H7 (cell line): ENCODE data around the gene MEIOB. TPM values are rescaled to one million over a fixed set of nuclear protein-coding genes. Genes with fewer than 3 reads are reported as not detected.

Source experiments
- DNase-seq: peaks from one replicate; pipeline ENCODE4 v3.0.0; 2012
- H3K27me3 ChIP-seq: 2 replicates; pipeline ENCODE4 v1.6.0; 2011; ENCODE audit warnings: mild to moderate bottlenecking, low read length; ENCODE audit not compliant: control insufficient read depth, insufficient read depth
- H3K36me3 ChIP-seq: replicated peaks from 2 replicates; pipeline ENCODE4 v1.5.1; 2011; ENCODE audit warnings: low read length; ENCODE audit not compliant: control insufficient read depth, insufficient read depth
- H3K4me3 ChIP-seq: 2 replicates; pipeline ENCODE4 v1.5.1; 2011; ENCODE audit warnings: low read depth, mild to moderate bottlenecking, control low read depth, low read length, moderate library complexity; ENCODE audit not compliant: insufficient read depth
- total RNA-seq: library from RNA; depleted of rRNA; stranded (reverse); fragments of >200 nt; shearing (Covaris generic); gene quantifications from 2 replicates; pipeline ENCODE4 v1.2.3, GENCODE V29; 2014

MEIOB gene
- total RNA-seq, 1 experiment from 2014 or later, result 6.4 TPM

DNA sequence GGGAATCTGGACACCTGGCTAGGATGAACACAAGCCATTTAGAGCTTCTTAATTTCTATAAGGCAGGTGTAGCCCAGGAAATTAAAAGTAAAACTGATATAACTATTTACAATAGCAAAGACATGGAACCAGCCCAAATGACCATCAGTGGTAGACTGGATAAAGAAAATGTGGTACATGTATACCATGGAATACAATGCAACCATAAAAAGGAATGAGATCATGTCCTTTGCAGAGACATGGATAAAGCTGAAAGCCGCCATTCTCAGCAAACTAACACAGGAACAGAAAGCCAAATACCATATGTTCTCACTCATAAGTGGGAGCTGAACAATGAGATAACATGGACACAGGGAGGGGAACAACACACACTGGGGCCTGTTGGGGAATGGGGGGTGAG is 25.5 kb downstream of the MEIOB start:
- Histone ChIP-seq H3K4me3 (no peak overlapping the region), H3K36me3 (no peaks in the 10 kb centered on the region), H3K27me3 (no peaks in the 10 kb centered on the region; the same call in 1 of the 2 replicates)
- DNase-seq, result no peak

DNA sequence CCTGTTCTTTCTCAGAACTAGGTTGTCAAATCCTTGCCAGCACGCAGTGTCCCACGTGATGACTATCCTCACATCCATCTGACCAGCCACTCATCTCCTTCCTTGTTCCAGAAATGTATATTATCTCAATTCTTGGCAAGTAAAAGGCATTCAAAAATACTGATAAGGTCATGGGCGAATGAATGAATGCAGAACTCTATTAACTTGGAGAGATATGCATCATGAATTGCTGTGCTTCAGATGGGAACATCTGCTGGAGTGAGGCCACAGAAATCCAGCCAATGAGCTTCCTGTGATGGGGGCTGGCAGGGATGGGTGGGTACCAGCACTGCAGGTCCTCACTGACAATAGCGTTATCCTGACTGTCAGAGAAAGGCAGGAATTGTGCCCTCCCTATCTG is 26.0 kb downstream of the MEIOB start:
- no peaks in the 10 kb centered on the region; the same call in 1 of the 2 replicates for H3K27me3 ChIP-seq
- H3K4me3 ChIP-seq, result no peak overlapping the region
- DNase-seq, result no peak
- no peaks in the 10 kb centered on the region for H3K36me3 ChIP-seq

DNA sequence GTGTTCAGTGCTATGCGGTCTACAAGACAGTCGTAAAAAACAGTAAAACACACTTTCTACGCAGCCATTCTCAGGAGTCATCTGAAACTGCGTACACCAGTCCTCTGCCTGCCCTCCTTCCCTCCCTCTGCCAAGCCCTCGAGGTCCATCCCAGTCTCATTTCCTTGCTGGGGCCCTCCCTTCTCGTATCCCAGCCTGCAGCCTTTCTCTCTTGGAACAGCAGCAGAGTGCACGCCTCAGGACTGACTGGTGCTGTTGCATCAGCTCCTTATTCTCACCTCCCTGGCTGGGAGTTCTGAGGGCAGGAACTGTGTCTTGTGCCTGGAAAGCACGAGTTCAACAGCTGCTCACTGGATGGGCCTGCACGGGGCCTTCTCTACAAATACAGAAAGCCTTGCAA is 32.4 kb downstream of the MEIOB start:
- H3K4me3 ChIP-seq, result no peak overlapping the region
- no peaks in the 10 kb centered on the region for H3K27me3 ChIP-seq
- no peaks in the 10 kb centered on the region for H3K36me3 ChIP-seq
- no peak for DNase-seq

DNA sequence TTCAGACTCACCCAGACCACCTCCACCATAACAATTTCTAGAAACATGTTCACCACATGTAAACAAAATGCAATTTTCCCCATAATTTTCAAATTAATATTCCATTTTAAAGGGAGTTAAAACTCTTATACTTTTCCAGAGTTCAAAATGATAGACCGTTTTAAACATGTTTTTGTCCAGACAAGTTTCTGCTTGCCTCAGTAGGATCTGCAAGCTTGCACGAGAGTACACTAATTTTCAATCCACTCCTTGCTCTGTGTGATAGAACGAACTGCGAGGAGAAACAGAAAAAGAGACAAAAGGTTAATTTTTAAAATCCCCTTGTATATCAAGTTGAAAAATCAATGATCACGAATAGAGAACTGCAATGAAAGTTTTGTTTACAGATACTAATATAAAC is 37.9 kb downstream of the MEIOB start:
- H3K4me3 ChIP-seq, result no peak overlapping the region
- no peak for DNase-seq
- no peaks in the 10 kb centered on the region; the same call in 1 of the 2 replicates for H3K36me3 ChIP-seq
- no peaks in the 10 kb centered on the region for H3K27me3 ChIP-seq

DNA sequence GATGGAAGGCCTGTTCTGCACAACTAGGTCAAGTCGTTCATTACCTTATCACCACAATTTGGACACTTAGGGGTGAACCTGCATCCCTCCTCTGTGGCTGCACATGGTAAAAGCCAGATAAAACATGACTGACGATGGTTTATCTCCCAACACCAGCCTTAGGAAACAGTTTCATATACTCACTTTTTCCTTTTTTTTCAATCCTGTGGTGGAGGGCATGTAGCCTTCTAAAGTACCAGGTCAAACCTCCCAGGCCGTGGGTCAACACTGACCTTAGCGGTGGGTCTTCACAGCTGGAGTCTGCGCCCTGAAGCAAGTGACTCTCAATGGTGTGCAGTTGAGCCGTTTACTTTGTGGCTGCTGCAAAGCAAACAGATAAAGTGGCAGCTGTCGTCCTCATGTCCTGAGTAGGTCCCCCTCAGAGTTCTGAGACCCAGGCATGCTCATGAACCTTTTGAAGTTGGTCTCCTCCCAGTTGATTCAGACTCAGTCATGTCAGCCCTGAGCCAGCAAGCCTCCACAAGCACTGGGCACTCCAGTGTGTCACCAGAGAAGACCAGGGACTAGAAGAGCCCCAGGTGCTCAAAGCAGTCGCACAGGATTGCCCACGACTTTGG is 39.0 kb downstream of the MEIOB start:
- DNase-seq, result no peak
- Histone ChIP-seq H3K4me3 (no peak overlapping the region), H3K27me3 (no peaks in the 10 kb centered on the region), H3K36me3 (no peaks in the 10 kb centered on the region; the same call in none of the 2 replicates)

DNA sequence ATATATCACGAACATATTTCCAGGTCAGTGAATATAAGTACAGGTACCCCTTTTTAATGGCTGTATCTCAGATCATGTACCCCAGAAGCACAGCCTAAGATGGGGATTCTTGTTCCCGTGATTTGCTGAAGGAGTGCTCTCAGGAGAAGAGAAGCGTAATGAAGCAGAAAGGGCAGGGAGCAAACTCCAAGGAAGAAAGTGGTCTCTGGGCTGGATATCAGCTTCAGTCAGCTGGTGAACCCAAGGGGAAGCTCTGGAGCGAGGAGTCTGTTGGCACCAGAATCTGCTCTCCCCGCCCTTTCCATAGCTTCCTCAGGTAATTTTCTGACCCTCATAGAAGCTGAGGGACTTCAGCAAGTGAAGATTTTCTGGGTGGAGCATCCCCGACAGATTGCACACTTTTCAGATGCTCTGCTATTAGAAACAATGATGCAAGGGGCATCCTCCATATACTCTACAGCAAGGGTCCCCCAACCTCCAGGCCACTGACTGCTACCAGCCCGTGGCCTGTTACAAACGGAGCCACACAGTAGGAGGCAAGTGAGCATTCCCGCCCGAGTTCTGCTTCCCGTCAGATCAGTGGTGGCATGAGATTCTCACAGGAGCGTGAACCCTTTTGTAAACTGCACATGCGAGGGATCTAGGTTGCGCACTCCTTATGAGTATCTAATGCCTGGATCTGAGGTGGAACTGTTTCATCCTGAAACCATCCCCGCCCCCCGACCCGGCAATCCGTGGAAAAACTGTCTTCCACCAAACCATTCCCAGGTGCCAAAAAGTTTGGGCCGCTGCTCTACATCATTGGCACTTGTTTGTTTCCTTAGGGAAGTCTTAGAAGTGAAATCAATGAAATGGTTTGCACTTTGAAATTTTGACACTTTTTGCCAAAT is 40.5 kb downstream of the MEIOB start:
- Histone ChIP-seq H3K27me3 (no peaks in the 10 kb centered on the region), H3K4me3 (no peak overlapping the region)
- DNase-seq, result no peak

DNA sequence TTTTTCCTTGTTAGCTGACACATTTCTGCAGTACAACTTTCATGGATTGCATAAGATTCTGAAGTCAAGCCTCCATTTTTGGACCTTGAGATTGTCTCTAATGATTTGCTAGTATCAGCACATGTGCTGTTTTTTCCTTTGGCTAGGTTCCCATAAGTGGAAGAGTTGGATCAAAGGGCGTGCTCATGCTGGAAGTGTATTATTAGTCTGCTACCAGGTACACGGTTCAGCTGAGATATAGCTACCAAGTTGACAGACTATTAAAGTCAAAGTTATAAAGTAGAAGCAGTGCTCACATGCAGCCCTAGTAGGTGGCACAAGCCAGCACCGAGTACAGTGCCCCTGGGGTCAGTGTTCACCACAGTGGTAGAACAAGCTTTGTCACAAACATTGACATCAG is 41.8 kb downstream of the MEIOB start:
- no peak for DNase-seq
- H3K4me3 ChIP-seq, result no peak overlapping the region
- H3K36me3 ChIP-seq, result no peaks in the 10 kb centered on the region; the same call in none of the 2 replicates

More for the DNA sequence above, 40.5 kb downstream of the MEIOB start:
- H3K36me3 ChIP-seq, result no peaks in the 10 kb centered on the region; the same call in none of the 2 replicates

DNA sequence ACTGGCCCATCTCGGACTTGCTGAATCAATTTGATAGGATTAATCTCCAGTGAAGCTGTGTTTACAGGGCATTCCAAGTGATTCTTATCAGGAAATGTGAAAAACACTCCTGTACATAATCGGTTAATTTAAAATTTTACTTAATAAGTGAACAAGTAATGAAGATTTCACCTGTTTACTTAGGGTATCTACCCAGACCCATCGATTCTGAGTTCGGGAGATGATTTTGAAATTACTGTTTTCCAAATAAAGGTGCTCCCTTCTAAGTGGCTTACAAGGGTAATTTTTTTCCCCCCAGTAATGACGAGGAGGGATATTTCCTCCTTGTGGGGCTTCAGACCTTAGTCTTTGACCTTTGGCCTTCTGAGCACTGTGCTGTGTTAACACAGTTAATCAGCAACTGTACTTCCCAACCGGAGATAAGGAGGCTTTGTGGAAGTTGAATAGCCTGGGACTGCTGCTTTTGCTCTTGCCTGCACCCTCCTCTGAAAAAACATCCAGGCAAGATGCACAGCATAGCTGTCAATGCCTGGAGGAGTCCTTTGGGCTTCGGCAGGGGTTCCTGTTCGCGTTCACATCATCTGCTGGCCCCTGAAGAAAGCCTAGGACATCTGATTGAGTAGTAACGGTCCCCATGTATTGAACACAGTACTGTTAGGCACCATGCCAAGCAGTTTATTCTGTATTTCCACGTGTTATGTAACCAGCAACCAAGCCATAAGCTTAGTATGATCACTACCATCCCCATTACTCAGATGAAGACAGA is 43.1 kb downstream of the MEIOB start:
- peaks cover 2% of the 10 kb centered on the region; the same call in 1 of the 2 replicates for H3K27me3 ChIP-seq
- no peak for DNase-seq
- H3K4me3 ChIP-seq, result no peak overlapping the region
- H3K36me3 ChIP-seq, result no peaks in the 10 kb centered on the region; the same call in none of the 2 replicates

More for the DNA sequence above, 41.8 kb downstream of the MEIOB start:
- H3K27me3 ChIP-seq, result peaks cover 2% of the 10 kb centered on the region; the same call in 1 of the 2 replicates

DNA sequence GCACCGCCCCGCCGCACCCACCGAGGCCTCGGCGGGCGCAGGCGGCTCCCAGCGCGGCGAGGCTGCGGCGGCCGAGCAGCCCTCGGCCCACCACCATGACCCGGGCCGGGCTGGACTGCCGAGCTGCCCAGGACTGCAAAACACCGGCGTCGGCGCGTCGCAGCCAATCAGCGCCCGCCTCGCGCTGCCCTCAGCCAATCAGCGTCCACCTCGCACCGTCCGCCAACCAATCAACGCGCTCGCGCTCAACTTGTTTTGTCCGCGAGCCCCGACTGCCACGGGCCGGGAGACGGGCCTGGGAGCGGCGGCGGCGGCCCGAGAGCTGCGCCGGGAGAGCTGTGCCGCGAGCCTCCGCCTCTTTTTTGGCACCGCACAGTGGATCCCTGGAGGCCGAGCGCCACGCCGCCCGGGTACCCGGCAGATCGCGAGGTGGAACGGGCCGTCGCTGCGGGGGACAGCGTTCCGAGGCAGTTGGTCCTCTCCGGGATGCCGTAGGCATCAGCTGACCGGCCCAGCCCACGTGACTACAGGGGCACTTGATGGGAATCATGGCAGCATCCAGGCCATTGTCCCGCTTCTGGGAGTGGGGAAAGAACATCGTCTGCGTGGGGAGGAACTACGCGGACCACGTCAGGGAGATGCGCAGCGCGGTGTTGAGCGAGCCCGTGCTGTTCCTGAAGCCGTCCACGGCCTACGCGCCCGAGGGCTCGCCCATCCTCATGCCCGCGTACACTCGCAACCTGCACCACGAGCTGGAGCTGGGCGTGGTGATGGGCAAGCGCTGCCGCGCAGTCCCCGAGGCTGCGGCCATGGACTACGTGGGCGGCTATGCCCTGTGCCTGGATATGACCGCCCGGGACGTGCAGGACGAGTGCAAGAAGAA is 45.0 kb downstream of the MEIOB start, which contains the start of the genes FAHD1 and HAGH:
FAHD1 (plus strand) TSS at position 516 of the 883 bp plus-strand sequence; CDS start at position 549, 33 bp downstream.
HAGH (minus strand) TSS at position 135 of the 883 bp plus-strand sequence; CDS start at position 97, 38 bp downstream.
- peak; percentile 100 for DNase-seq
- peak within 1 kb of the TSS; percentile 96 for H3K4me3 ChIP-seq
- H3K36me3 ChIP-seq, result peaks cover 1% of the 10 kb centered on the region
- H3K27me3 ChIP-seq, result peaks cover 2% of the 10 kb centered on the region; the same call in 1 of the 2 replicates

DNA sequence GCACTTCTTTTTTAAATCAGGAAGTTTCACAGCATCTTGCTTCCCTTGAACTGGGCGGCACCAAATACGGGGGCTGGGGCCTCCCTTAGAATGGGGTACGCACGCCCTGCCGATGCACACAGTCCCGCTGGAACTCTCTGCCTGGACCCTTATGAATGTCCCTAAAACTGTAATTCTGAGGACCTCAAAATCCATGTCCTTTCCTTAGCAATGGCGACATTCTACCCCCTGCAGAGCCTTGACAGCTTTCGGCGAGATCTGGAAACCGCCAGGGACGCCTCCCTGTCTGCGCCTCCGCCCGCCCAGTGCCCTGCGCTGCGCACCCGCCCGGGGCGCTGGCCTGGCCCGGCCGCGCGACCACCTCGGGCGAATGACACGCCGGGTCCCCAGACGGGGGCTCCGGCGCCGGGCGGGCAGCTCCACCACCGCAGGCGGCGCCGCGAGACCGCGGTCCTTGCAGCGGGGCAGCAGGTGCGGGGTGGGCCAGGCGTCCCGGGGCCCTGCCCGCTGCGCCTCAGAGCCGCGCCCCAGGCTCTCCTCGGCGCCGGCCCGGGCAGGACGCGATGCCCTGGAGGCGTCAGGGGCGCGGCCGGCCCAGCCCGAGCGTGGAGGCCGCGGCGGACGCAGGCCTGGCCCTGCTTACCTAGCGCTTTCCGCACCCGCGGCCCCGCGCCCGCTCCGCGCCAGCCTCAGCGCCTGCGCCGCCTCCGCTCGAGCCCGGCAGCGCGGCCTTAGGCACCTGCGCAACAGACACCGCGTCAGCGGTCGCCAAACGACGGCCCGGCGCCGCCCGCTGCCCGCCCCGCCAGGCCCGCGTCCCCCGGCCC is 45.9 kb downstream of the MEIOB start:
- H3K36me3 ChIP-seq, result peaks cover 1% of the 10 kb centered on the region
- H3K4me3 ChIP-seq, result peak overlapping the region; percentile 96
- H3K27me3 ChIP-seq, result peaks cover 2% of the 10 kb centered on the region; the same call in 1 of the 2 replicates
- no peak for DNase-seq

DNA sequence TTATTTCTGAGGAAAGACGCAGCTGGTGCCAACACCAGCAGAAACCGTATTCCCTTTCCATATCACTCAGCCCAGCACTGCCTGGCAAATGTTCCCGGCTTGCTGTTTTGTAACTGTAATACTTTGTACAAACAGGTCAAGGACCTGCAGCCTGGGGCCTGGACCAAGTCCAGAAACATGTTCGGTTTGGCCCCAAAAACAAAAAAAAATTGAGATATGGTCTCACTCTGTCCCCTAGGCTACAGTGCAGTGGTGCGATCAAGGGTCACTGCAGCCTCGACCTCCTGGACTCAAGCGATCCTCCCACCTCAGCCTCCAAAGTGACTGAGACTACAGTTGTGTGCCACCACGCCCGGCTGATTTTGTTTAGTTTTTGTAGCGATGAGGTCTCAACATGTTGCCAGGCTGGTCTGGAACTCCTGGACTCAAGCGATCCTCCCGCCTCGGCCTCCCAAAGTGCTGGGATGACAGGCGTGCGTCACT is 46.5 kb downstream of the MEIOB start:
- no peak for DNase-seq
- peak overlapping the region; percentile 96; the same call in 1 of the 2 replicates for H3K4me3 ChIP-seq
- peaks cover 1% of the 10 kb centered on the region for H3K36me3 ChIP-seq
- peaks cover 2% of the 10 kb centered on the region; the same call in 1 of the 2 replicates for H3K27me3 ChIP-seq

DNA sequence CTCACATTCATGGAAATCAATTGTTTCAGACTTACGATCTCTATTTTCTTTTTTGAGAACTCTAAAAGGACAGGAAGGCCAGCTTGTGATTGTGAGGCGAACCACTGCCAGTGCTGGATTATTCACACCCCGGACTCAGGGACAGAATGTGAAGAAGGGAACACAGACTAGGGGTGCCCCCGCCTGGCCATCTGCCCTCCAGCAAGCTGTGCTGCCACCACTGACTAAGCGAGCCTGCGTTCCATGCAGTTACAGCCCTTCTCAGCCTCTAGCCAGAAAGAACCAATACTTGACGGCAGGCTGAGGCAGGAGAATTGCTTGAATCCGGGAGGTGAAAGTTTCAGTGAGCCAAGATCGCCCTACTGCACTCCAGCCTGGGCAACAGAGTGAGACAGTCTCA is 48.1 kb downstream of the MEIOB start:
- peak; percentile 88 for DNase-seq
- 0 out of 2 replicates have a peak, but pooled peaks cover 1% of the 10 kb centered on the region for H3K36me3 ChIP-seq
- H3K4me3 ChIP-seq, result no peak overlapping the region
- H3K27me3 ChIP-seq, result peaks cover 2% of the 10 kb centered on the region; the same call in 1 of the 2 replicates
